Caco-2 (cell line): ENCODE measurements around the gene CLSTN1. TPM values are rescaled to one million over a fixed set of nuclear protein-coding genes. Genes with fewer than 3 reads are reported as not detected.
"Not testable (repeated sequence)": the region's sequence is repeated elsewhere in the genome, so short reads cannot be mapped to it uniquely, and the experiment has no call there.

Experiments used
- BruUV-seq: library from RNA; stranded (reverse); fragments of 400-500 nt; replicated peaks from 2 replicates; lab custom pipeline; 2021; lab: Mats Ljungman, UMichigan
- CTCF ChIA-PET: fragments of 300-600 bp; sonication (Branson Sonifier 250); formaldehyde crosslinking; loops from one replicate; lab custom pipeline; 2022; ENCODE audit warnings: antibody characterized with exemption; lab: Charles Lee
- POLR2A ChIA-PET: fragments of 300-600 bp; sonication (Branson Sonifier 250); formaldehyde crosslinking; loops from one replicate; lab custom pipeline; 2022; ENCODE audit warnings: antibody characterized with exemption; lab: Charles Lee
- DNase-seq, 2 experiments: peaks; one replicate each; pipeline versions ENCODE4 v3.0.0 to v3.0.0-alpha.2; 2020 to 2022
- H3K27me3 ChIP-seq: replicated peaks from 2 replicates; pipeline ENCODE4 v1.6.0; 2011; ENCODE audit warnings: low read length; ENCODE audit not compliant: control insufficient read depth, insufficient read depth
- H3K36me3 ChIP-seq: 2 replicates; pipeline ENCODE4 v1.5.1; 2011; ENCODE audit warnings: low read length; ENCODE audit not compliant: control insufficient read depth, insufficient read depth
- H3K4me1 ChIP-seq: fragments of 250-450 bp; sonication (Bioruptor Pico); 2 replicates; pipeline ENCODE4 v1.5.1; 2020; ENCODE audit warnings: mild to moderate bottlenecking
- H3K4me3 ChIP-seq: 2 replicates; pipeline ENCODE4 v1.5.1; 2011; ENCODE audit warnings: low read depth, mild to moderate bottlenecking, control low read depth, low read length
- H3K9me3 ChIP-seq: fragments of 250-450 bp; sonication (Bioruptor Pico); 2 replicates; pipeline ENCODE4 v1.5.1; 2020; ENCODE audit warnings: mild to moderate bottlenecking, moderate library complexity
- H3K27ac Mint-ChIP-seq: one replicate; pipeline ENCODE4 v1.8.0; 2022; ENCODE audit warnings: mixed read lengths; ENCODE audit not compliant: unreplicated experiment
- H3K27me3 Mint-ChIP-seq: one replicate; pipeline ENCODE4 v1.8.0; 2022; ENCODE audit warnings: mixed read lengths; ENCODE audit not compliant: insufficient read depth, unreplicated experiment
- H3K36me3 Mint-ChIP-seq: one replicate; pipeline ENCODE4 v1.8.0; 2022; ENCODE audit warnings: mild to moderate bottlenecking, mixed read lengths; ENCODE audit not compliant: insufficient read depth, unreplicated experiment
- H3K4me1 Mint-ChIP-seq: one replicate; pipeline ENCODE4 v1.8.0; 2022; ENCODE audit warnings: low read depth, mixed read lengths; ENCODE audit not compliant: unreplicated experiment
- H3K4me3 Mint-ChIP-seq: one replicate; pipeline ENCODE4 v1.8.0; 2022; ENCODE audit warnings: mild to moderate bottlenecking, moderate library complexity, mixed read lengths; ENCODE audit not compliant: unreplicated experiment
- H3K9me3 Mint-ChIP-seq: one replicate; pipeline ENCODE4 v1.8.0; 2022; ENCODE audit warnings: mixed read lengths; ENCODE audit not compliant: unreplicated experiment
- intact Hi-C: fragments of 100-400 bp; cut with micrococcal nuclease; formaldehyde crosslinking; loops from one replicate; pipeline ENCODE4 v1.10.0; 2022; ENCODE audit not compliant: unreplicated experiment
- total RNA-seq: library from RNA; stranded (reverse); gene quantifications from 2 replicates; pipeline ENCODE4 v1.2.3, GENCODE V29; 2022
- TF ChIP-seq, protein P1 (sequence below), 2 experiments: fragments of 200-600 bp in 1 of 2; IDR thresholded peaks; 1 replicate in 1 of 2; 2 replicates in 1 of 2; pipeline versions ENCODE4 v1.5.1 to v1.8.0; 2011 to 2022; ENCODE audit warnings: antibody characterized with exemption in 1 of 2, control low read depth in 1 of 2, inconsistent platforms in 1 of 2, low read depth in 1 of 2, low read length in 1 of 2, mild to moderate bottlenecking in 1 of 2, moderate library complexity in 1 of 2; ENCODE audit not compliant: insufficient read depth in 1 of 2, severe bottlenecking in 1 of 2, unreplicated experiment in 1 of 2

CLSTN1 gene
- total RNA-seq, 1 experiment from 2014 or later, result 102 TPM

DNA sequence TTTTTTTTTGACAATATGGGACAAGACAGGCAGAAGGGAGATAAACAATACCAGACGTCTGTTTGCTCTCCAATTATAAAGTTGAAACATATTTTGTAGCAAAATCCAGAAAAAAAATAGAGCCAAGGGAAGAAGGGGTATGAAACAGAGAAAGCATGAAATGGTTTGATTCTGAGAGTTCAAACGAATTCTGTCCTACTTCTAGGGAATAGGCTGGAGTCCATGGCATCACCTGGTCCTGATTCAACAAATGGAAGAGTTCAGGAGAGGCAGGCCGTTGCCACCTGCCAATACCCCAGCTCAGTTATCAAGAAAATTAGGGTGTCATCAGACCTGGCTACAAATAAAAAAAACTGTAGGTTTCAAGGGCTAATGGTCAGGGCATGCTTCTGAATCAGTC is 71.8 kb downstream of the CLSTN1 start:
- Histone ChIP-seq H3K9me3 (no peaks in the 10 kb centered on the region), H3K4me3 (no peak overlapping the region), H3K27me3 (no peaks in the 10 kb centered on the region), H3K4me1 (no peaks in the 10 kb centered on the region), H3K36me3 (no peaks in the 10 kb centered on the region; the same call in 1 of the 2 replicates)
- Mint-ChIP-seq H3K4me3 (no peak overlapping the region), H3K27ac (no peak overlapping the region), H3K4me1 (peaks cover 7% of the 10 kb centered on the region), H3K36me3 (peaks cover 36% of the 10 kb centered on the region), H3K27me3 (no peaks in the 10 kb centered on the region), H3K9me3 (no peaks in the 10 kb centered on the region)
- BruUV-seq, result no TSS peak
- POLR2A ChIA-PET, result no interaction called here
- intact Hi-C loops, result no loop called here
- no peak for DNase-seq
- CTCF ChIA-PET, result no interaction called here
- TF ChIP-seq, protein P1, sequence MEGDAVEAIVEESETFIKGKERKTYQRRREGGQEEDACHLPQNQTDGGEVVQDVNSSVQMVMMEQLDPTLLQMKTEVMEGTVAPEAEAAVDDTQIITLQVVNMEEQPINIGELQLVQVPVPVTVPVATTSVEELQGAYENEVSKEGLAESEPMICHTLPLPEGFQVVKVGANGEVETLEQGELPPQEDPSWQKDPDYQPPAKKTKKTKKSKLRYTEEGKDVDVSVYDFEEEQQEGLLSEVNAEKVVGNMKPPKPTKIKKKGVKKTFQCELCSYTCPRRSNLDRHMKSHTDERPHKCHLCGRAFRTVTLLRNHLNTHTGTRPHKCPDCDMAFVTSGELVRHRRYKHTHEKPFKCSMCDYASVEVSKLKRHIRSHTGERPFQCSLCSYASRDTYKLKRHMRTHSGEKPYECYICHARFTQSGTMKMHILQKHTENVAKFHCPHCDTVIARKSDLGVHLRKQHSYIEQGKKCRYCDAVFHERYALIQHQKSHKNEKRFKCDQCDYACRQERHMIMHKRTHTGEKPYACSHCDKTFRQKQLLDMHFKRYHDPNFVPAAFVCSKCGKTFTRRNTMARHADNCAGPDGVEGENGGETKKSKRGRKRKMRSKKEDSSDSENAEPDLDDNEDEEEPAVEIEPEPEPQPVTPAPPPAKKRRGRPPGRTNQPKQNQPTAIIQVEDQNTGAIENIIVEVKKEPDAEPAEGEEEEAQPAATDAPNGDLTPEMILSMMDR (IDR thresholded peaks at IDR 0.05; ENCODE audit: insufficient read depth in 1 of 2, low read depth in 1 of 2, low read length in 1 of 2, severe bottlenecking in 1 of 2, unreplicated experiment in 1 of 2), result no peak

DNA sequence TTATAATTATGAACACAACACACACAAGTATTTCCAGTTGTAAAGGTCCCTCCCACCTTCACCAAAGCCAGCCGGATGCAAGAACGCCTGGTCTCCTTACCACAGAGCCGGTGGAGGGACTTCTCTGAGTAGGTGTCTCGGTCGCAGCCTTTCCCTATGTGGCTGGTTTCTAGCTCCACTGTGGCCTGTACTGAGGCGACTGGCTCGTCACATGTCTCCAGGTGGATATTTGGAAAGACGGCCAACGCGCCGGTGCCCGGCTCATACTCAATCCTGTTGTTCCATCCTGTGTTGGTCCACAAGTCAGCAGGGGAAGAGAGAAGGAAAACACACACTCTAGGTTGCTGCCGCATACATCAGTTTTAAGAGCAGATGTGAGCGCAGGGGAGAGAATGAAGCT is 74.4 kb downstream of the CLSTN1 start:
- Histone ChIP-seq H3K4me1 (no peaks in the 10 kb centered on the region), H3K36me3 (no peaks in the 10 kb centered on the region; the same call in 1 of the 2 replicates), H3K27me3 (no peaks in the 10 kb centered on the region), H3K9me3 (no peaks in the 10 kb centered on the region), H3K4me3 (no peak overlapping the region)
- no TSS peak for BruUV-seq
- Mint-ChIP-seq H3K4me3 (no peak overlapping the region), H3K27ac (no peak overlapping the region), H3K9me3 (no peaks in the 10 kb centered on the region), H3K36me3 (peaks cover 47% of the 10 kb centered on the region), H3K27me3 (no peaks in the 10 kb centered on the region), H3K4me1 (no peaks in the 10 kb centered on the region)
- DNase-seq, result no peak
- ChIA-PET POLR2A (no interaction called here), CTCF (no interaction called here)
- intact Hi-C loops, result no loop called here
- TF ChIP-seq, protein P1 (IDR thresholded peaks at IDR 0.05; ENCODE audit: insufficient read depth in 1 of 2, low read depth in 1 of 2, low read length in 1 of 2, severe bottlenecking in 1 of 2, unreplicated experiment in 1 of 2), result no peak

DNA sequence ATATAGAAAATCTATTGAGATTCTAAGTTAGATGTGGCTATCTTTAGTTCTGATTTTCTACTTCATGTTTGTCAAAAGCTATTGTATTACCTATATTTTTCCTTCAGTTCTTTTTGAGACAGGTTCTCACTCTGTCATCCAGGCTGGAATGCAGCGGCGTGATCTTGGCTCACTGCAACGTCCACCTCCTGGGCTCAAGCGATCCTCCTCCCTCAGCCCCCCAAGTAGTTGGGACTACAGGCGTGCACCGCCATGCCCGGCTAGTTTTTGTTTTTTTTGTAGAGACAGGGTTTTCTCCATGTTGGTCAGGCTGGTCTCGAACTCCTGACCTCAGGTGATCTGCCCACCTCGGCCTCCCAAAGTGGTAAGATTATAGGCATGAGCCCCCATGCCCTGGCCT is 75.4 kb downstream of the CLSTN1 start:
- BruUV-seq, H3K9me3 Mint-ChIP-seq, H3K4me3 ChIP-seq, H3K9me3 ChIP-seq, intact Hi-C loops, H3K27me3 Mint-ChIP-seq, POLR2A ChIA-PET, H3K4me3 Mint-ChIP-seq, H3K36me3 ChIP-seq, H3K27ac Mint-ChIP-seq, CTCF ChIA-PET, H3K4me1 ChIP-seq, H3K27me3 ChIP-seq, H3K4me1 Mint-ChIP-seq, DNase-seq: not testable (repeated sequence)
- peaks cover 55% of the 10 kb centered on the region for H3K36me3 Mint-ChIP-seq

DNA sequence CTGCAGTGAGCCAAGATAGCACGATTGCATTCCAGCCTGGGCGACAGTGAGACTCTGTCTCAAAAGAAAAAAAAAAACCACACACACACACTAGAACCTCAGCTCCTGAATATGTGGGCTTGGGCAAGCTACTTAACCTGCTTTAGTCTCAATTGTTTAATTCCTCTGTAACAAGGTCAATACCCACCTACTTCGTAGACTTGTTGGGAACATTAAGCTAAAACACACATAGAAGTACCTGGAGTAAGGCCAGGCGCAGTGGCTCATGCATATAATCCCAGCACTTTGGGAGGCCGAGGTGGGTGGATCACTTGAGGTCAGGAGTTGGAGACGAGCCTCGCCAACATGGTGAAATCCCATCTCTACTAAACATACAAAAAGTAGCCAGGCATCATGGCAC is 77.1 kb downstream of the CLSTN1 start:
- TF ChIP-seq, protein P1 (IDR thresholded peaks at IDR 0.05; ENCODE audit: insufficient read depth in 1 of 2, low read depth in 1 of 2, low read length in 1 of 2, severe bottlenecking in 1 of 2, unreplicated experiment in 1 of 2), result no peak
- H3K9me3 Mint-ChIP-seq, result no peaks in the 10 kb centered on the region
- no TSS peak for BruUV-seq
- Histone ChIP-seq H3K4me3 (no peak overlapping the region), H3K27me3 (no peaks in the 10 kb centered on the region), H3K36me3 (no peaks in the 10 kb centered on the region; the same call in 1 of the 2 replicates), H3K4me1 (no peaks in the 10 kb centered on the region), H3K9me3 (no peaks in the 10 kb centered on the region)
- H3K4me3 Mint-ChIP-seq, result no peak overlapping the region
- H3K27ac Mint-ChIP-seq, result no peak overlapping the region
- H3K4me1 Mint-ChIP-seq, result no peaks in the 10 kb centered on the region
- POLR2A ChIA-PET, result no interaction called here
- no peaks in the 10 kb centered on the region for H3K27me3 Mint-ChIP-seq
- intact Hi-C loops, result no loop called here
- DNase-seq, result no peak
- CTCF ChIA-PET, result no interaction called here
- peaks cover 59% of the 10 kb centered on the region for H3K36me3 Mint-ChIP-seq
